PC-9 (cell line): ENCODE results near the gene TIAM2. TPM values are rescaled to one million over a fixed set of nuclear protein-coding genes. Genes with fewer than 3 reads are reported as not detected.

Source experiments
- BruUV-seq: library from RNA; stranded (reverse); fragments of 400-500 nt; replicated peaks from 2 replicates; lab custom pipeline; 2021; lab: Mats Ljungman, UMichigan
- CTCF ChIA-PET: fragments of 300-600 bp; sonication (Branson Sonifier 250); formaldehyde crosslinking; loops from one replicate; lab custom pipeline; 2022; ENCODE audit warnings: antibody characterized with exemption; lab: Charles Lee
- POLR2A ChIA-PET: fragments of 300-600 bp; sonication (Branson Sonifier 250); formaldehyde crosslinking; loops from one replicate; lab custom pipeline; 2022; ENCODE audit warnings: antibody characterized with exemption; ENCODE audit not compliant: unreplicated experiment; lab: Charles Lee
- DNase-seq, 2 experiments: peaks; one replicate each; pipeline versions ENCODE4 v3.0.0 to v3.0.0-alpha.2; 2015 to 2022; ENCODE audit warnings: mixed read lengths in 1 of 2
- H2AFZ ChIP-seq: fragments of 200-600 bp; sonication (generic); 2 replicates; pipeline ENCODE4 v1.8.1; 2017; ENCODE audit warnings: antibody characterized with exemption
- H3F3A ChIP-seq: fragments of 200-600 bp; sonication (generic); 2 replicates; pipeline ENCODE4 v1.8.1; 2017; ENCODE audit warnings: antibody characterized with exemption, mild to moderate bottlenecking, low read depth; ENCODE audit not compliant: insufficient read depth
- H3K27ac ChIP-seq: fragments of 200-600 bp; sonication (generic); 2 replicates; pipeline ENCODE4 v1.6.1; 2016; ENCODE audit warnings: mixed run types
- H3K27me3 ChIP-seq: fragments of 200-600 bp; sonication (generic); 2 replicates; pipeline ENCODE4 v1.6.1; 2016; ENCODE audit warnings: low read depth, mixed run types; ENCODE audit not compliant: insufficient read depth
- H3K36me3 ChIP-seq: fragments of 200-600 bp; sonication (generic); 2 replicates; pipeline ENCODE4 v1.6.1; 2016; ENCODE audit warnings: low read depth, mixed run types
- H3K4me1 ChIP-seq: fragments of 200-600 bp; sonication (generic); replicated peaks from 2 replicates; pipeline ENCODE4 v1.6.1; 2016; ENCODE audit warnings: mixed run types; ENCODE audit not compliant: insufficient read depth
- H3K4me2 ChIP-seq: fragments of 200-600 bp; sonication (generic); 2 replicates; pipeline ENCODE4 v1.6.1; 2017; ENCODE audit warnings: mixed run types
- H3K4me3 ChIP-seq: fragments of 200-600 bp; sonication (generic); 2 replicates; pipeline ENCODE4 v1.6.1; 2016; ENCODE audit warnings: mixed run types
- H3K79me2 ChIP-seq: fragments of 200-600 bp; sonication (generic); 2 replicates; pipeline ENCODE4 v1.6.1; 2017; ENCODE audit warnings: low read depth, mixed run types
- H3K9me2 ChIP-seq: fragments of 200-600 bp; sonication (generic); 2 replicates; pipeline ENCODE4 v1.8.1; 2017; ENCODE audit warnings: mild to moderate bottlenecking; ENCODE audit not compliant: insufficient read depth
- H3K9me3 ChIP-seq: fragments of 200-600 bp; sonication (generic); 2 replicates; pipeline ENCODE4 v1.8.1; 2016; ENCODE audit warnings: low read depth; ENCODE audit not compliant: insufficient read depth
- H4K20me1 ChIP-seq: fragments of 200-600 bp; sonication (generic); 2 replicates; pipeline ENCODE4 v1.8.1; 2017; ENCODE audit not compliant: insufficient read depth
- EZH2 ChIP-seq: fragments of 200-600 bp; sonication (generic); IDR thresholded peaks from 2 replicates; pipeline ENCODE4 v1.8.0; 2017; ENCODE audit warnings: antibody characterized with exemption, low read depth
- intact Hi-C: fragments of 100-400 bp; cut with micrococcal nuclease; formaldehyde crosslinking; loops from one replicate; pipeline ENCODE4 v1.10.0; 2022; ENCODE audit not compliant: unreplicated experiment
- total RNA-seq: library from RNA; stranded (reverse); gene quantifications from 2 replicates; pipeline ENCODE4 v1.2.3, GENCODE V29; 2021
- TF ChIP-seq, protein P1 (sequence below): fragments of 200-600 bp; sonication (generic); conservative IDR thresholded peaks from 2 replicates; pipeline ENCODE4 v1.6.1; 2017; ENCODE audit warnings: mixed run types, antibody characterized with exemption, mild to moderate bottlenecking, moderate library complexity

TIAM2 gene
- total RNA-seq, 1 experiment from 2014 or later: 11.4 TPM

- Histone ChIP-seq H3K36me3 (peaks cover 15% of the 10 kb centered on the region; the same call in 1 of the 2 replicates), H4K20me1 (no peaks in the 10 kb centered on the region), H3K27ac (no peak overlapping the region), H3K27me3 (no peaks in the 10 kb centered on the region), H3K4me2 (no peak overlapping the region), H3K9me3 (no peaks in the 10 kb centered on the region), H3K79me2 (no peaks in the 10 kb centered on the region), H3K9me2 (no peaks in the 10 kb centered on the region), H3K4me1 (no peaks in the 10 kb centered on the region), H3F3A (peaks cover 4% of the 10 kb centered on the region; the same call in 1 of the 2 replicates), H2AFZ (no peak overlapping the region), H3K4me3 (no peak overlapping the region)
- ChIA-PET CTCF (no interaction called here), POLR2A (interaction anchor here (0.6 kb wide), 1 partner anchor 26 kb away, joined by 3 read pairs; the partner anchor contains the start of gene TFB1M)
- intact Hi-C loops: no loop called here
- TF ChIP-seq, protein P1, sequence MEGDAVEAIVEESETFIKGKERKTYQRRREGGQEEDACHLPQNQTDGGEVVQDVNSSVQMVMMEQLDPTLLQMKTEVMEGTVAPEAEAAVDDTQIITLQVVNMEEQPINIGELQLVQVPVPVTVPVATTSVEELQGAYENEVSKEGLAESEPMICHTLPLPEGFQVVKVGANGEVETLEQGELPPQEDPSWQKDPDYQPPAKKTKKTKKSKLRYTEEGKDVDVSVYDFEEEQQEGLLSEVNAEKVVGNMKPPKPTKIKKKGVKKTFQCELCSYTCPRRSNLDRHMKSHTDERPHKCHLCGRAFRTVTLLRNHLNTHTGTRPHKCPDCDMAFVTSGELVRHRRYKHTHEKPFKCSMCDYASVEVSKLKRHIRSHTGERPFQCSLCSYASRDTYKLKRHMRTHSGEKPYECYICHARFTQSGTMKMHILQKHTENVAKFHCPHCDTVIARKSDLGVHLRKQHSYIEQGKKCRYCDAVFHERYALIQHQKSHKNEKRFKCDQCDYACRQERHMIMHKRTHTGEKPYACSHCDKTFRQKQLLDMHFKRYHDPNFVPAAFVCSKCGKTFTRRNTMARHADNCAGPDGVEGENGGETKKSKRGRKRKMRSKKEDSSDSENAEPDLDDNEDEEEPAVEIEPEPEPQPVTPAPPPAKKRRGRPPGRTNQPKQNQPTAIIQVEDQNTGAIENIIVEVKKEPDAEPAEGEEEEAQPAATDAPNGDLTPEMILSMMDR: no peak
- TF ChIP-seq EZH2: no peak
- DNase-seq: no peak
- BruUV-seq: no TSS peak
Observed at GRCh38 chr6:155287762-155288161, 292.6 kb downstream of the TIAM2 start.

GRCh38 chr6:155290491-155290890 is 295.4 kb downstream of the TIAM2 start:
- POLR2A ChIA-PET: no interaction called here
- 0 out of 2 replicates have a peak, but pooled peaks cover 4% of the 10 kb centered on the region for H3K36me3 ChIP-seq

DNA sequence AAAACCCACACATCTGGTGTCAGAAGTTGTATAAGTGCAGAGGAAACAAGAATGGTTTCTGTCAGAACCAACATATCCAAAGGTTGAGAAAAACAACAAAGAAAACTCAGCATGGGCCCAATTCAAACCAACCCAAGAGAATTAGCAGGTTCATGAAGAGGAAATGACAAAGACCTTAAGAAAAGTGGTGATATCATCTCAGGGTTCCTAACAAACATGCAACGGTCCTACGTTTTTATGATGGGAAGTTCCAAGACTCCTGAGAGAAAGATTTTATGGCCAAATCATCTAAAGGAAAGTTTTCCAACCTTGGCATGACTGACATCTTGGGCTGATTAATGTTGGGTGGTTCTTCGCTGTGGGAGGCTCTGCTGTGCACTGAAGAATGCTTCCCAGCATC is 296.2 kb downstream of the TIAM2 start:
- no peaks in the 10 kb centered on the region for H3K9me2 ChIP-seq
- DNase-seq: no peak
- H3K4me1 ChIP-seq: no peaks in the 10 kb centered on the region
- no peak overlapping the region for H3K27ac ChIP-seq
- no peaks in the 10 kb centered on the region for H3K9me3 ChIP-seq
- BruUV-seq: no TSS peak
- H3K79me2 ChIP-seq: no peaks in the 10 kb centered on the region
- no peaks in the 10 kb centered on the region for H4K20me1 ChIP-seq
- ChIA-PET POLR2A (interaction anchor here (0.6 kb wide), 1 partner anchor 792 kb away, joined by 3 read pairs; no protein-coding TSS in a partner anchor), CTCF (no interaction called here)
- no peaks in the 10 kb centered on the region; the same call in 1 of the 2 replicates for H3F3A ChIP-seq
- TF ChIP-seq, protein P1: no peak
- TF ChIP-seq EZH2: no peak
- H3K27me3 ChIP-seq: no peaks in the 10 kb centered on the region
- no peak overlapping the region for H3K4me2 ChIP-seq
- H3K36me3 ChIP-seq: 0 out of 2 replicates have a peak, but pooled peaks cover 4% of the 10 kb centered on the region
- intact Hi-C loops: no loop called here
- no peak overlapping the region for H2AFZ ChIP-seq
- no peak overlapping the region for H3K4me3 ChIP-seq

More at GRCh38 chr6:155290491-155290890, 295.4 kb downstream of the TIAM2 start:
- no peak overlapping the region for H3K4me2 ChIP-seq
- H3K4me3 ChIP-seq: no peak overlapping the region
- DNase-seq: no peak
- no peaks in the 10 kb centered on the region; the same call in 1 of the 2 replicates for H3F3A ChIP-seq
- H3K27me3 ChIP-seq: no peaks in the 10 kb centered on the region
- H3K27ac ChIP-seq: no peak overlapping the region
- no peak overlapping the region for H2AFZ ChIP-seq
- no peaks in the 10 kb centered on the region for H3K79me2 ChIP-seq
- BruUV-seq: no TSS peak
- no peaks in the 10 kb centered on the region for H3K9me3 ChIP-seq
- no peaks in the 10 kb centered on the region for H3K4me1 ChIP-seq
- no peaks in the 10 kb centered on the region for H3K9me2 ChIP-seq
- H4K20me1 ChIP-seq: no peaks in the 10 kb centered on the region
- no peak for TF ChIP-seq EZH2
- TF ChIP-seq, protein P1: no peak
- CTCF ChIA-PET: no interaction called here
- intact Hi-C loops: no loop called here
